ENCODE results near the gene CFTR. TPM values are rescaled to one million over a fixed set of nuclear protein-coding genes. Genes with fewer than 3 reads are reported as not detected.

Gene CFTR
- total and polyA plus RNA-seq, 2 of the 8 experiments (the other 6 are each of a cell fraction or from before 2014, with no cell fraction given), result 1.2 to 1.6 TPM

DNA sequence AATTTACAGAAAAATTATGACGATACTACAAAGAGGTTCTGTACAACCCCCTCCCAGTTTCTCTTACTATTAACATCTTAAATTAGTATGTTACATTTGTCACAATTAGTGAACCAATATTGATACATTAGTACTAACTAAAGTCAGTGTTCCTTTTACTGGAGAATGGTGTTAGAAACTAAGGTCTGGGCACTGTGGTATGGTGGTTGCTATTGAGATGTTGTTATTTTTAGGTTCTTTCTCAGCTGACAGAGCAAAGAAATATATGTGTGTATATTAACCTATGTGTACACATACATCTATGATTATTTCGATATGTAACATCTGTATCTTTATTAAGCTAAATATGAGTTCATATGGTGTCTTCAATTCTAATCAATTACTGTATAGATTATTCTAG lies 11.7 kb upstream of the CFTR start:
- no peak for TF ChIP-seq MAFK (IDR thresholded peaks at IDR 0.05; ENCODE audit: low read depth, low read length)
- no peak for TF ChIP-seq BRCA1 (IDR thresholded peaks at IDR 0.05; ENCODE audit: low read depth, low read length)
- TF ChIP-seq JUND (IDR thresholded peaks at IDR 0.05; ENCODE audit: low read length), result no peak
- H3K56ac ChIP-seq (replicated peaks; ENCODE audit: insufficient read length, low read depth, low read length), result no peak overlapping the region
- DNase-seq (ENCODE audit: low read depth in 1 of 2, low spot score in 2 of 2) (no peak), FAIRE-seq (no peak)
- H3K4me2 ChIP-seq (ENCODE audit: insufficient read depth in 1 of 2, low read depth in 2 of 2, low read length in 2 of 2), result no peak overlapping the region
- no peak overlapping the region for H3K18ac ChIP-seq (ENCODE audit: extremely low read depth, low read length)
- H3K9me3 ChIP-seq (ENCODE audit: insufficient read depth in 2 of 2, low read depth in 1 of 2, low read length in 1 of 2), result no peaks in the 10 kb centered on the region
- H2BK15ac ChIP-seq (ENCODE audit: low read length), result no peak overlapping the region
- no peaks in the 10 kb centered on the region for H3K23me2 ChIP-seq (ENCODE audit: low read depth, low read length)
- ChIA-PET POLR2A (ENCODE audit: partially characterized antibody) (no interaction called here), CTCF (ENCODE audit: partially characterized antibody) (interaction anchor here (0.8 to 2.6 kb wide), 3 partner anchors 9 to 37 kb away, joined by 4 to 11 read pairs (median 4); no protein-coding TSS in a partner anchor)
- H3K4ac ChIP-seq (replicated peaks; ENCODE audit: insufficient read length, low read depth, low read length), result no peak overlapping the region
- H3K27me3 ChIP-seq (replicated peaks in 1 of 4; ENCODE audit: control insufficient read depth in 3 of 4, extremely low read depth in 1 of 4, insufficient read depth in 3 of 4, low read length in 3 of 4), result no peaks in the 10 kb centered on the region
- no peak overlapping the region for H3K9ac ChIP-seq (replicated peaks in 1 of 4; ENCODE audit: extremely low read depth in 1 of 4, low read depth in 3 of 4, low read length in 3 of 4)
- H2BK12ac ChIP-seq (ENCODE audit: low read depth, low read length), result no peak overlapping the region
- H4K5ac ChIP-seq (ENCODE audit: insufficient read length, low read depth, low read length), result no peak overlapping the region
- no peaks in the 10 kb centered on the region for H4K20me1 ChIP-seq (replicated peaks in 1 of 2; ENCODE audit: control insufficient read depth in 1 of 2, insufficient read depth in 2 of 2, low read length in 2 of 2)
- H3K27ac ChIP-seq (ENCODE audit: low read depth, low read length), result no peak overlapping the region
- H3K4me1 ChIP-seq (replicated peaks in 1 of 4; ENCODE audit: control insufficient read depth in 3 of 4, insufficient read depth in 4 of 4, low read length in 3 of 4), result peaks cover 0 to 2% (median 0%) of the 10 kb centered on the region in 4 experiments; a peak in 3 of 7 replicates
- H3K79me1 ChIP-seq (ENCODE audit: low read depth, low read length), result no peaks in the 10 kb centered on the region
- no peak overlapping the region for H3K4me3 ChIP-seq (ENCODE audit: extremely low read depth in 1 of 4, insufficient read depth in 2 of 4, low read depth in 3 of 4, low read length in 4 of 4)
- no peak overlapping the region for H2BK20ac ChIP-seq (ENCODE audit: low read length)
- H3K14ac ChIP-seq (ENCODE audit: insufficient read length), result no peak overlapping the region
- H3K36me3 ChIP-seq (ENCODE audit: control insufficient read depth in 2 of 4, insufficient read depth in 4 of 4, low read length in 3 of 4), result no peaks in the 10 kb centered on the region
- no peak overlapping the region for H3K23ac ChIP-seq (ENCODE audit: insufficient read length)
- H2BK120ac ChIP-seq (replicated peaks; ENCODE audit: low read depth, low read length), result no peak overlapping the region
- H4K91ac ChIP-seq (replicated peaks; ENCODE audit: insufficient read length, low read length), result no peak overlapping the region
- H3K79me2 ChIP-seq (ENCODE audit: control insufficient read depth in 1 of 2, insufficient read depth in 2 of 2, low read length in 2 of 2), result no peaks in the 10 kb centered on the region
- 89% methylated on average over 2 of the region's 2 CpGs; no CpG with 5 or more reads in 1 of the 2 experiments for WGBS, 2 experiments (ENCODE audit: extremely low coverage in 1 of 2, insufficient coverage in 1 of 2, insufficient read length in 1 of 2, insufficient replicate concordance in 2 of 2, low coverage in 1 of 2, low lambda C conversion rate in 2 of 2, missing lambda C conversion rate in 1 of 2)
- H2AFZ ChIP-seq (ENCODE audit: low read length), result no peak overlapping the region
- H2AK5ac ChIP-seq (ENCODE audit: low read depth, low read length), result no peak overlapping the region
- H4K8ac ChIP-seq (ENCODE audit: extremely low read depth, insufficient read depth, low read length), result no peak overlapping the region
- H2BK5ac ChIP-seq (ENCODE audit: low read depth, low read length), result no peak overlapping the region
